NB4 (cell line): ENCODE measurements around the gene CTNND2.
"Not testable (repeated sequence)": the region's sequence is repeated elsewhere in the genome, so short reads cannot be mapped to it uniquely, and the experiment has no call there.

ENCODE experiments used
- DNase-seq: peaks from one replicate; pipeline ENCODE4 v3.0.0; 2010; ENCODE audit warnings: low read depth
- H3K4me3 ChIP-seq: one replicate; pipeline ENCODE4 v1.5.1; 2011; ENCODE audit warnings: mild to moderate bottlenecking, low read depth, low read length, moderate library complexity
- CTCF ChIP-seq: IDR thresholded peaks from one replicate; pipeline ENCODE4 v1.5.1; 2012; ENCODE audit warnings: low read depth, low read length
- MAX ChIP-seq: IDR thresholded peaks from 2 replicates; pipeline ENCODE4 v1.6.1; 2011; ENCODE audit warnings: low read depth, low read length
- MYC ChIP-seq: IDR thresholded peaks from 2 replicates; pipeline ENCODE4 v1.6.1; 2011; ENCODE audit warnings: low read depth, low read length
- POLR2A ChIP-seq: IDR thresholded peaks from 2 replicates; pipeline ENCODE4 v1.6.1; 2011; ENCODE audit warnings: mild to moderate bottlenecking; ENCODE audit not compliant: insufficient read length; ENCODE audit errors: extremely low read depth

CTNND2 gene

GRCh38 chr5:11324521-11325289, 579.5 kb downstream of the CTNND2 start:
- H3K4me3 ChIP-seq = no peak overlapping the region
- no peak for DNase-seq
- TF ChIP-seq MAX = no peak
- TF ChIP-seq POLR2A = no peak
- TF ChIP-seq CTCF = no peak
- TF ChIP-seq MYC = no peak

GRCh38 chr5:11323761-11324160, 580.5 kb downstream of the CTNND2 start:
- no peak for DNase-seq
- H3K4me3 ChIP-seq = no peak overlapping the region
- TF ChIP-seq MYC (no peak), POLR2A (no peak), MAX (no peak), CTCF (no peak)

- TF ChIP-seq CTCF (no peak), MYC (no peak), MAX (no peak), POLR2A (no peak)
- DNase-seq = peak; percentile 56
- H3K4me3 ChIP-seq = no peak overlapping the region
Measured at GRCh38 chr5:11322133-11322532, 582.1 kb downstream of the CTNND2 start.

- TF ChIP-seq MYC (no peak), MAX (no peak)
- no peak for DNase-seq
- H3K4me3 ChIP-seq = no peak overlapping the region
Measured at GRCh38 chr5:11319836-11320580, 584.2 kb downstream of the CTNND2 start.

GRCh38 chr5:11313694-11314093, 590.6 kb downstream of the CTNND2 start:
- H3K4me3 ChIP-seq = not testable (repeated sequence)
- DNase-seq = peak; percentile 12

GRCh38 chr5:11311731-11312130, 592.5 kb downstream of the CTNND2 start:
- TF ChIP-seq CTCF = no peak
- TF ChIP-seq MYC = no peak
- no peak for TF ChIP-seq MAX
- TF ChIP-seq POLR2A = no peak
- H3K4me3 ChIP-seq = no peak overlapping the region
- no peak for DNase-seq
